HG03432 (cell line): Measurements from ENCODE around the gene TAC3.

Experiments
- ATAC-seq: cut with Tn5 transposase; IDR thresholded peaks from one replicate; pipeline ENCODE4 v1.9.1; 2021; ENCODE audit warnings: mild to moderate bottlenecking, moderate library complexity; ENCODE audit not compliant: unreplicated experiment

TAC3 gene

GRCh38 chr12:57006809-57007475 is 9.4 kb downstream of the TAC3 start:
- no peak for ATAC-seq

- ATAC-seq = peak; percentile 79
These were observed 10.1 kb downstream of the TAC3 start, which contains the start of gene ZBTB39 for GRCh38 chr12:57005980-57006808. Gene ZBTB39 (minus strand): TSS chr12:57006546. CDS start chr12:57004917, 1,629 bp downstream.

- no peak for ATAC-seq
These were observed 11.7 kb downstream of the TAC3 start for GRCh38 chr12:57004651-57005050.

DNA sequence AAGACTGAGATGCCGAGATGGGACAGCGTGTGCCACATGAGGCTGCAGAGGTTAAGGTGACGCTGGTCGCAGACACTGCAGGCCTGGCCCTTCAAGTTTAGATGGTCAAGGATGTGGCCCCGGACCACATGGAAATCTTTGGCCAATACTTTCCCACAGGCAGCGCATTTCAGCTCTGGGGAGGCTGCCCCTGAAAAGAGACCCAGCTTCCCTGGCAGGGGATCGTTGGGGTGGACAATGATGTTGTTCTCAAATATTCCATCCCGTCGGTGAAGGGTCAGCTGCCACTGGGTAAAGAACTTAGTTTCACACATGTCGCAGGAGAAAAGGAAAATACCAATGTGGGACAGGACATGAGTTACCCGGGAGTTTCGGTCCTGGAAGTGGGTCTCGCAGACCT is 12.9 kb downstream of the TAC3 start:
- no peak for ATAC-seq

DNA sequence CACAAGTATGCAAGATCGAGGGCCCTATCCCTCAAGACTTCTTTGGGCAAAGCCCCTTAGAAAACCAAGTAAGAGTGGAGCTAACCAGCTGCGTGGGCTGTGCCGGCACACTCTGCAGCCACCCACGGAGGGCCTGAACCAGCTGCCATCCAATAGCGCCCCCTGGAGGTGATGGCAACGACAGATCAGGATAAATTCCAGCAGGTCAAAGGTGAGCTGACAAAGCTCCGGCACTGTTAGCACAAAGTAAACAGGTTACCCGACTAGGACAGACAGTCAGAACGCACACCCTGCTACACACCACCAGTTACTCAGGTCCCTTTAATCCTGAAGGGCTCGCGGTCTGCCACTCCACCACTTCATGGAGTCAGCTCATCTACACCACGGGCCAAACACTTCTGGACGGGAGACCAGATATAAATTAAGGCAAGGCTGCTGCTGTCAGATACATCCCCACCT is 14.9 kb downstream of the TAC3 start:
- ATAC-seq = no peak

GRCh38 chr12:57000393-57000792 is 15.9 kb downstream of the TAC3 start:
- ATAC-seq = no peak

GRCh38 chr12:56999456-56999855 is 16.9 kb downstream of the TAC3 start:
- no peak for ATAC-seq

GRCh38 chr12:56998981-56999380 is 17.3 kb downstream of the TAC3 start:
- peak; percentile 85 for ATAC-seq

DNA sequence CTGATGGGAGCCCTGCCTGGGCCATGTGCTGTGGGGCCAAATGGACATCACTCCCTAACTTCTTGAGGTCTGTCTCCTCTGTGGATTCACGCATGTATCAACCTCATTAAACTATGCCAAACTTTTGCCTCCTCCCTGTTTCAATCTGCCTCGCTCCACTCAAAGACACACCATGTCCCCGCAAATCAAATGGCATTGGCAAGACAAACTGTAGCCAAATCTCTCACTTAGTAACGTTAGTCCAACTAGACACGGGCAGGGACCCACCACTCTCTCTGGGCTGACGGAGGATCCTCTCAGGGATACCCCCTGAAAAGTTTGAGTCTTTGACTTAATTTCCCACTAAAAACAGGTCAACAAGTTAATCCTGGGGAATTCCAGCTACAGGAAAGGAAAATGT is 18.0 kb downstream of the TAC3 start:
- no peak for ATAC-seq

DNA sequence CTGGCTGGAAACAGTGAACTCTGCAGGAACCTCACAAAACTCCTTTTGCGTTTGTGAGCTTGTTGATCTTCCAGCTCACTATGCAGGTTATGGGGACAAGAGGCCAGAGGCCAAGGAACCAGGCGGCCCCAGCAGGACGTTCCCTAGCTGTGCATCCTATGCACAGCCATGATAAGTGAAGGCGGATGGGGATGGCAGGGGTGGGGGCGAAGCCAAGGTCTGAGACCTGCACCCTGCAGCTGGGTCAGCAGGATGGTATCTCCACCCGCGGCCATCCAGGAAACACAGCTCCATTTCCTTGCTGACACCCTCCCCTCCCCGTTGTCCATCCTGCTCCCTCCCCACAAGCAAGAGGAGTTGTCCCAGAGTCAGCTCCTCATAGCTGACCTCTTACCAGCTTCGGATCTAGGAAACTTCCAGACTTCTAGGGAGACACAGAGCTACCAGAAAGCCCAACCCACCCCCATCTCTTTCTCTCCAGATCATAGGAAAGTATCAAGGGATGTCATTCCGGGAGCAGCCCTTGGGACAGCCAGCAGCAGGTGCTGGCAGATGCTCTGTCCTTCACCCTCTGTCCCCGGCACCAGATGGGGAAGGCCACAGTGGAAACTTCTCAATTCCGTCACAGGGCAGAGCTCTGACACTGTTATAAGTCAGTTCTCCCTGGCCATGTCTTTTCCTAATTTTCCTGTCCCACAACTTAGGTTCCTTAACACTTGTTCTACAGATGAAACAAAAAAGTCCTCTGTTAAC is 19.4 kb downstream of the TAC3 start:
- ATAC-seq = no peak

DNA sequence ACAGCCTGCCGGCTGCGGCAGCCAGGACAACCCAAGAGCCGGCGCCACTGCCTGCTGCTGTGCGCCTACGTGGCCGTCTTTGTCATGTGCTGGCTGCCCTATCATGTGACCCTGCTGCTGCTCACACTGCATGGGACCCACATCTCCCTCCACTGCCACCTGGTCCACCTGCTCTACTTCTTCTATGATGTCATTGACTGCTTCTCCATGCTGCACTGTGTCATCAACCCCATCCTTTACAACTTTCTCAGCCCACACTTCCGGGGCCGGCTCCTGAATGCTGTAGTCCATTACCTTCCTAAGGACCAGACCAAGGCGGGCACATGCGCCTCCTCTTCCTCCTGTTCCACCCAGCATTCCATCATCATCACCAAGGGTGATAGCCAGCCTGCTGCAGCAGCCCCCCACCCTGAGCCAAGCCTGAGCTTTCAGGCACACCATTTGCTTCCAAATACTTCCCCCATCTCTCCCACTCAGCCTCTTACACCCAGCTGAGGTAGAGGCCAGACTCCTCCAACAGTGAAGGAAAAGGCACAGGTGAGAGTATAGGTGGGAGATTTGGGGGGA is 20.3 kb downstream of the TAC3 start:
- ATAC-seq = no peak

DNA sequence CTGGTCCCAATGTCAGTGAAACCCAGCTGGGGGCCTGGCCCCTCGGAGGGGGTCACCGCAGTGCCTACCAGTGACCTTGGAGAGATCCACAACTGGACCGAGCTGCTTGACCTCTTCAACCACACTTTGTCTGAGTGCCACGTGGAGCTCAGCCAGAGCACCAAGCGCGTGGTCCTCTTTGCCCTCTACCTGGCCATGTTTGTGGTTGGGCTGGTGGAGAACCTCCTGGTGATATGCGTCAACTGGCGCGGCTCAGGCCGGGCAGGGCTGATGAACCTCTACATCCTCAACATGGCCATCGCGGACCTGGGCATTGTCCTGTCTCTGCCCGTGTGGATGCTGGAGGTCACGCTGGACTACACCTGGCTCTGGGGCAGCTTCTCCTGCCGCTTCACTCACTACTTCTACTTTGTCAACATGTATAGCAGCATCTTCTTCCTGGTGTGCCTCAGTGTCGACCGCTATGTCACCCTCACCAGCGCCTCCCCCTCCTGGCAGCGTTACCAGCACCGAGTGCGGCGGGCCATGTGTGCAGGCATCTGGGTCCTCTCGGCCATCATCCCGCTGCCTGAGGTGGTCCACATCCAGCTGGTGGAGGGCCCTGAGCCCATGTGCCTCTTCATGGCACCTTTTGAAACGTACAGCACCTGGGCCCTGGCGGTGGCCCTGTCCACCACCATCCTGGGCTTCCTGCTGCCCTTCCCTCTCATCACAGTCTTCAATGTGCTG is 21.0 kb downstream of the TAC3 start:
- no peak for ATAC-seq

- no peak for ATAC-seq
These were observed 22.0 kb downstream of the TAC3 start for GRCh38 chr12:56994231-56994746.

DNA sequence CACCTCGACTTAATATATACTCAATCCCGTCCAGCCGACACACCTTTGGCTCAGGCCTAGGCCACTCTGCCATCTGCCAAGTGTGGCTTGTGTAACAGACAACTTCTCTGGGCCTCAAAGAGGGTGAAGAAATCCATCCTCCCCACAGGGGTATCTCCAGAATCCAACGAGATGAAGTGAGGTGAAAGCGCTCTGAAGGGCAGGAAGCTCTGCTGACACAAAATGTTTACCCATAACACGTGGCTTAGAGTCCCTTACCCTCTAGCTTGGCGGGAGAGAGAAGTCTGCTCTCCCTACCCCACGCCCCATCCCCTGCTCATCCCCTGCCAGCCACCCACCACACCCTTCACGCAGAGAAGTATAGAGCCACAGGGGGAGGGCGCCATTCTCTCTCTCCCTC is 23.0 kb downstream of the TAC3 start:
- no peak for ATAC-seq

GRCh38 chr12:56991319-56992246 is 24.7 kb downstream of the TAC3 start:
- no peak for ATAC-seq

- ATAC-seq = no peak
These were observed 25.5 kb downstream of the TAC3 start for GRCh38 chr12:56990648-56991318.

DNA sequence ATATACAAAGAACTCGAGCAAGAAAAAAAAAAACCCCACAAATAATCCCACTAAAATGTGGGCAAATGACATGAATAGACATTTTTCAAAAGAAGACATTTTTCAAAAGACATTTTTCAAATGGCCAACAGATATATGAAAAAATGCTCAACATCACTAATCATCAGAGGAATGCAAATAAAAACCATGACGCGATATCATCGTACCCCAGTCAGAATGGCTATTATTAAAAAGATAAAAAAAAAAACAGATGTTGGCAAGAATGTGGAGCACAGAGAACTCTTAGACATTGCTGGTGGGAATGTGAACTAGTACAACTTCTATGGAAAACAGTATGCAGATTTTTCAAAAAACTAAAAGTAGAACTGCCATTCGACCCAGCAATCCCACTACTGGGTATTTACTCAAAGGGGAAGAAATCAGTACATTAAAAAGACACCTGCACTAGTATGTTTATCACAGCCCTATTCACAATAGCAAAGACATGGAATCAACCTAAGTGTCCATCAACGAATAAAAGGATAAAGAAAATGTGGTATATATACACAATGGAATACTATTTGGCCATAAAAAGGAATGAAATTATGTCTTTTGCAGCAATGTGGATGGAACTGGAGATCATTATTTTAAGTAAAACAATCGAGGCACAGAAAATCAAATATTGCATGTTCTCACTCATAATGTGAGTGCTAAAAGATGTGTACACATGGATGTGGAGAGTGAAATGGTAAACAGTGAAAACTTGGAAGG is 26.3 kb downstream of the TAC3 start:
- no peak for ATAC-seq

GRCh38 chr12:56988207-56988739 is 28.1 kb downstream of the TAC3 start:
- ATAC-seq = no peak
